ENCODE data around the gene SLC10A6.

DNA sequence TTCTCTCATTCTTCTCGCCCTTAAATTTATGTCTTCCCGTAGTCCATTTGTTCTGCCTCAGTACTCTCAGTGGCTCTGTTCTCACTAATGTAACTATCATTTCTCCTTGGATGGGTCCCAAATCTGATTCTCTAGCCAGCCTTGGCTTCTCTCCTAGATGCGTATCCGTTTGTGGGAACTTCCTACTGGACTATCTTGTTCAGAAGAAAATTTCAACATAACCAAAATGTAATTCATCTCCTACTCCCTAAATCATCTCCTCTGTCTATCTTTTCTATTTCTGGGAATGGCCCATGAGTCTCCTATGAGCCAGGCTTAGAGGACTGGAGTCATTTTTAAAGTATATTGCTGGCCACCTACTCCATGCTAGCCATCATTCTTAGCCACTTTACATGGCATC lies 47.4 kb upstream of the SLC10A6 start:
- TF ChIP-seq, protein P1, sequence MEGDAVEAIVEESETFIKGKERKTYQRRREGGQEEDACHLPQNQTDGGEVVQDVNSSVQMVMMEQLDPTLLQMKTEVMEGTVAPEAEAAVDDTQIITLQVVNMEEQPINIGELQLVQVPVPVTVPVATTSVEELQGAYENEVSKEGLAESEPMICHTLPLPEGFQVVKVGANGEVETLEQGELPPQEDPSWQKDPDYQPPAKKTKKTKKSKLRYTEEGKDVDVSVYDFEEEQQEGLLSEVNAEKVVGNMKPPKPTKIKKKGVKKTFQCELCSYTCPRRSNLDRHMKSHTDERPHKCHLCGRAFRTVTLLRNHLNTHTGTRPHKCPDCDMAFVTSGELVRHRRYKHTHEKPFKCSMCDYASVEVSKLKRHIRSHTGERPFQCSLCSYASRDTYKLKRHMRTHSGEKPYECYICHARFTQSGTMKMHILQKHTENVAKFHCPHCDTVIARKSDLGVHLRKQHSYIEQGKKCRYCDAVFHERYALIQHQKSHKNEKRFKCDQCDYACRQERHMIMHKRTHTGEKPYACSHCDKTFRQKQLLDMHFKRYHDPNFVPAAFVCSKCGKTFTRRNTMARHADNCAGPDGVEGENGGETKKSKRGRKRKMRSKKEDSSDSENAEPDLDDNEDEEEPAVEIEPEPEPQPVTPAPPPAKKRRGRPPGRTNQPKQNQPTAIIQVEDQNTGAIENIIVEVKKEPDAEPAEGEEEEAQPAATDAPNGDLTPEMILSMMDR (IDR thresholded peaks at IDR 0.05; ENCODE audit: low read depth, low read length, missing input control), result no peak
- TF ChIP-seq RAD21 (IDR thresholded peaks at IDR 0.05) (no peak), SP1 (IDR thresholded peaks at IDR 0.05) (no peak), YY1 (IDR thresholded peaks at IDR 0.05) (no peak), GABPA (IDR thresholded peaks at IDR 0.05 in 1 of 2, conservative IDR thresholded peaks at IDR 0.05 in 1 of 2) (no peak), RXRA (IDR thresholded peaks at IDR 0.05) (no peak), JUND (IDR thresholded peaks at IDR 0.05) (no peak), TAF1 (conservative IDR thresholded peaks at IDR 0.05) (no peak), EGR1 (IDR thresholded peaks at IDR 0.05; ENCODE audit: low read depth in 2 of 2) (no peak)
- TF ChIP-seq, protein P2, sequence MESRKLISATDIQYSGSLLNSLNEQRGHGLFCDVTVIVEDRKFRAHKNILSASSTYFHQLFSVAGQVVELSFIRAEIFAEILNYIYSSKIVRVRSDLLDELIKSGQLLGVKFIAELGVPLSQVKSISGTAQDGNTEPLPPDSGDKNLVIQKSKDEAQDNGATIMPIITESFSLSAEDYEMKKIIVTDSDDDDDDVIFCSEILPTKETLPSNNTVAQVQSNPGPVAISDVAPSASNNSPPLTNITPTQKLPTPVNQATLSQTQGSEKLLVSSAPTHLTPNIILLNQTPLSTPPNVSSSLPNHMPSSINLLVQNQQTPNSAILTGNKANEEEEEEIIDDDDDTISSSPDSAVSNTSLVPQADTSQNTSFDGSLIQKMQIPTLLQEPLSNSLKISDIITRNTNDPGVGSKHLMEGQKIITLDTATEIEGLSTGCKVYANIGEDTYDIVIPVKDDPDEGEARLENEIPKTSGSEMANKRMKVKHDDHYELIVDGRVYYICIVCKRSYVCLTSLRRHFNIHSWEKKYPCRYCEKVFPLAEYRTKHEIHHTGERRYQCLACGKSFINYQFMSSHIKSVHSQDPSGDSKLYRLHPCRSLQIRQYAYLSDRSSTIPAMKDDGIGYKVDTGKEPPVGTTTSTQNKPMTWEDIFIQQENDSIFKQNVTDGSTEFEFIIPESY (IDR thresholded peaks at IDR 0.05), result no peak
- TF ChIP-seq, protein P3, sequence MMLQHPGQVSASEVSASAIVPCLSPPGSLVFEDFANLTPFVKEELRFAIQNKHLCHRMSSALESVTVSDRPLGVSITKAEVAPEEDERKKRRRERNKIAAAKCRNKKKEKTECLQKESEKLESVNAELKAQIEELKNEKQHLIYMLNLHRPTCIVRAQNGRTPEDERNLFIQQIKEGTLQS (IDR thresholded peaks at IDR 0.05), result no peak
- TF ChIP-seq, protein P4, sequence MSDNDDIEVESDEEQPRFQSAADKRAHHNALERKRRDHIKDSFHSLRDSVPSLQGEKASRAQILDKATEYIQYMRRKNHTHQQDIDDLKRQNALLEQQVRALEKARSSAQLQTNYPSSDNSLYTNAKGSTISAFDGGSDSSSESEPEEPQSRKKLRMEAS (IDR thresholded peaks at IDR 0.05), result no peak
